SK-N-SH (cell line): ENCODE data around the gene KASH5. TPM values are rescaled to one million over a fixed set of nuclear protein-coding genes. Genes with fewer than 3 reads are reported as not detected.

ENCODE experiments used
- CTCF ChIA-PET: fragments of 300-600, 350-600 bp; formaldehyde crosslinking; extraction: SDS; loops from one replicate; lab custom pipeline; 2021; lab: Yijun Ruan, JAX
- POLR2A ChIA-PET: fragments of 350-600 bp; sonication (Branson Sonifier 250); formaldehyde crosslinking; extraction: SDS; loops from one replicate; lab custom pipeline; 2020; ENCODE audit warnings: antibody characterized with exemption, inconsistent platforms; lab: Yijun Ruan, JAX
- DNase-seq: peaks from one replicate; pipeline ENCODE4 v3.0.0; 2012
- H2AFZ ChIP-seq: fragments of 200-600 bp; sonication (generic); 2 replicates; pipeline ENCODE4 v1.8.1; 2016; ENCODE audit warnings: antibody characterized with exemption, mild to moderate bottlenecking, low read depth
- H3F3A ChIP-seq: fragments of 200-600 bp; sonication (generic); replicated peaks from 2 replicates; pipeline ENCODE3; 2016; ENCODE audit warnings: antibody characterized with exemption, mild to moderate bottlenecking; ENCODE audit not compliant: insufficient read depth
- H3K27ac ChIP-seq, 2 experiments: fragments of 200-500 bp in 1 of 2; fragments of 200-600 bp in 1 of 2; sonication (Bioruptor generic) in 1 of 2; sonication (generic), shearing (Covaris generic) in 1 of 2; 2 replicates each; pipeline versions ENCODE4 v1.5.1 to v1.6.1; 2014 to 2016; ENCODE audit warnings: low read depth in 2 of 2, inconsistent platforms in 1 of 2, low read length in 1 of 2, mild to moderate bottlenecking in 1 of 2, mixed read lengths in 1 of 2
- H3K27me3 ChIP-seq: fragments of 200-600 bp; sonication (generic), shearing (Covaris generic); 2 replicates; pipeline ENCODE4 v1.6.1; 2016; ENCODE audit warnings: mixed run types; ENCODE audit not compliant: insufficient read depth
- H3K36me3 ChIP-seq, 2 experiments: fragments of 200-500 bp in 1 of 2; fragments of 200-600 bp in 1 of 2; sonication (Bioruptor generic) in 1 of 2; sonication (generic) in 1 of 2; replicated peaks in 1 of 2; 2 replicates each; pipeline versions ENCODE3 to v1.5.1; 2014 to 2016; ENCODE audit warnings: low read length in 1 of 2, mild to moderate bottlenecking in 1 of 2; ENCODE audit not compliant: insufficient read depth in 2 of 2, control insufficient read depth in 1 of 2
- H3K4me1 ChIP-seq, 2 experiments: fragments of 200-500 bp in 1 of 2; fragments of 200-600 bp in 1 of 2; sonication (Bioruptor generic) in 1 of 2; sonication (generic), shearing (Covaris generic) in 1 of 2; 2 replicates each; pipeline versions ENCODE4 v1.5.1 to v1.6.1; 2014 to 2016; ENCODE audit warnings: low read depth in 1 of 2, low read length in 1 of 2, mixed run types in 1 of 2; ENCODE audit not compliant: insufficient read depth in 2 of 2, control insufficient read depth in 1 of 2
- H3K4me2 ChIP-seq: fragments of 200-600 bp; sonication (generic), shearing (Covaris generic); 2 replicates; pipeline ENCODE4 v1.6.1; 2017; ENCODE audit warnings: mixed run types
- H3K4me3 ChIP-seq, 2 experiments: fragments of 200-500 bp in 1 of 2; fragments of 200-600 bp in 1 of 2; sonication (Bioruptor generic) in 1 of 2; sonication (generic), shearing (Covaris generic) in 1 of 2; 2 replicates each; pipeline versions ENCODE4 v1.5.1 to v1.8.1; 2014 to 2016; ENCODE audit warnings: low read depth in 2 of 2, inconsistent platforms in 1 of 2, low read length in 1 of 2, mild to moderate bottlenecking in 1 of 2, mixed read lengths in 1 of 2, moderate library complexity in 1 of 2
- H3K79me2 ChIP-seq: fragments of 200-600 bp; sonication (generic); 2 replicates; pipeline ENCODE4 v1.8.1; 2017; ENCODE audit warnings: mild to moderate bottlenecking; ENCODE audit not compliant: insufficient read depth
- H3K9ac ChIP-seq: fragments of 200-600 bp; sonication (generic); 2 replicates; pipeline ENCODE4 v1.6.1; 2017; ENCODE audit warnings: mixed run types
- H3K9me2 ChIP-seq: fragments of 200-600 bp; sonication (generic); 2 replicates; pipeline ENCODE4 v1.6.1; 2017; ENCODE audit warnings: mixed run types
- H3K9me3 ChIP-seq: fragments of 200-600 bp; sonication (generic); 2 replicates; pipeline ENCODE4 v1.6.1; 2017; ENCODE audit warnings: mixed run types, mild to moderate bottlenecking, moderate library complexity
- H4K20me1 ChIP-seq: fragments of 200-600 bp; sonication (generic); 2 replicates; pipeline ENCODE4 v1.6.1; 2017; ENCODE audit warnings: mild to moderate bottlenecking, mixed run types; ENCODE audit not compliant: insufficient read depth
- CHD2 ChIP-seq: fragments of 150-350 bp; IDR thresholded peaks from 2 replicates; pipeline ENCODE4 v1.6.1; 2018; ENCODE audit warnings: low read length; ENCODE audit not compliant: partially characterized antibody
- EP300 ChIP-seq, 2 experiments: IDR thresholded peaks; 2 replicates each; pipeline versions ENCODE4 v1.4.0 to v1.6.1; 2012; ENCODE audit warnings: borderline replicate concordance in 1 of 2, low read depth in 1 of 2, low read length in 1 of 2
- EZH2phosphoT487 ChIP-seq: fragments of 200-600 bp; sonication (generic); IDR thresholded peaks from 2 replicates; pipeline ENCODE4 v1.6.1; 2017; ENCODE audit warnings: low read depth, mixed run types, mild to moderate bottlenecking, antibody characterized with exemption, moderate library complexity, borderline replicate concordance
- FOXM1 ChIP-seq: IDR thresholded peaks from 2 replicates; pipeline ENCODE4 v1.4.0; 2012; ENCODE audit warnings: low read depth, mild to moderate bottlenecking
- GABPA ChIP-seq: IDR thresholded peaks from 2 replicates; pipeline ENCODE4 v1.4.0; 2012; ENCODE audit warnings: low read depth, mild to moderate bottlenecking
- IRF3 ChIP-seq: fragments of 150-350 bp; IDR thresholded peaks from 2 replicates; pipeline ENCODE4 v1.6.1; 2016; ENCODE audit warnings: mild to moderate bottlenecking, low read depth, low read length
- JUND ChIP-seq: IDR thresholded peaks from 2 replicates; pipeline ENCODE4 v1.4.0; 2012
- MAX ChIP-seq: IDR thresholded peaks from 2 replicates; pipeline ENCODE4 v1.4.0; 2012; ENCODE audit warnings: low read depth
- MXI1 ChIP-seq: IDR thresholded peaks from 2 replicates; pipeline ENCODE4 v1.6.1; 2012; ENCODE audit warnings: mild to moderate bottlenecking, low read depth, low read length, improper control_type of control experiment
- NRF1 ChIP-seq: IDR thresholded peaks from 2 replicates; pipeline ENCODE4 v1.6.1; 2012; ENCODE audit warnings: low read depth, mild to moderate bottlenecking, low read length
- PBX3 ChIP-seq: IDR thresholded peaks from 2 replicates; pipeline ENCODE4; 2012
- REST ChIP-seq: IDR thresholded peaks from 2 replicates; pipeline ENCODE4 v1.6.1; 2012; ENCODE audit warnings: mild to moderate bottlenecking, low read depth, low read length, moderate library complexity
- RFX5 ChIP-seq: IDR thresholded peaks from 2 replicates; pipeline ENCODE4 v1.6.1; 2012; ENCODE audit warnings: mild to moderate bottlenecking, improper control_type of control experiment, low read length
- SMC3 ChIP-seq: IDR thresholded peaks from 2 replicates; pipeline ENCODE4 v1.6.1; 2012; ENCODE audit warnings: low read depth, low read length, improper control_type of control experiment
- TCF12 ChIP-seq: IDR thresholded peaks from 2 replicates; pipeline ENCODE4 v1.4.0; 2012
- USF2 ChIP-seq: fragments of 150-350 bp; IDR thresholded peaks from 2 replicates; pipeline ENCODE4 v1.6.1; 2017; ENCODE audit warnings: antibody characterized with exemption, low read length, low read depth, borderline replicate concordance
- YY1 ChIP-seq: IDR thresholded peaks from 2 replicates; pipeline ENCODE4 v1.4.0; 2012; ENCODE audit warnings: low read depth, mild to moderate bottlenecking
- ZBTB33 ChIP-seq: IDR thresholded peaks from 2 replicates; pipeline ENCODE4 v1.4.0; 2012; ENCODE audit warnings: low read depth, borderline replicate concordance
- WGBS: methylation state at CpG from one replicate; pipeline ENCODE4 v1.1.6; 2017; ENCODE audit warnings: low lambda C conversion rate; 5-methylcytosine and 5-hydroxymethylcytosine counted together
- polyA plus RNA-seq, 3 experiments: library from polyadenylated mRNA; depleted of rRNA; stranded (reverse); fragments of >200 nt; gene quantifications; 2 replicates each; pipeline ENCODE4 v1.2.3, GENCODE V29; 2012

The KASH5 gene
- polyA plus RNA-seq, 1 of the 3 experiments (the other 2 are of a cell fraction), result 0.20 TPM

DNA sequence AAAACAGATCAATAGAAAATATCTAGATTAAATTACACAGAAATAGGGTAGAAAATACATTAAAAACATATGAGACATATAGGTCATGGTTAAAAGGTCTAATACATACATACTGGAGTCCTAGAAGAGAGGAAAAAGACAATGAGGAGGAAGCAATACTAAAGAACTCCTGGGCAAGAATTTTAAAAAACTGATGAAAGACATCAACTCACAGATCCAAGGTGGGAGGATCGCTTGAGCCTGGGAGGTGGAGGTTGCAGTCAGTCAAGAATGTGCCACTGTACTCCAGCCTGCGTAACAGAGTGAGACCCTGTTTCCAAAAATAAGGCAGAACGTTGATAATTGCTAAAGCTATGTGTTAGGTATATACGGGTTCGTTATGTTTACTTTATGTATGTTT, 5.4 kb upstream of the KASH5 start:
- CTCF ChIA-PET, result interaction anchor here (2.1 to 2.5 kb wide), 2 partner anchors 9 to 61 kb away, joined by 7 read pairs; no protein-coding TSS in a partner anchor
- H3K9ac ChIP-seq, result no peak overlapping the region
- no peak overlapping the region for H2AFZ ChIP-seq
- peaks cover 4% of the 10 kb centered on the region for H3F3A ChIP-seq
- H4K20me1 ChIP-seq, result no peaks in the 10 kb centered on the region
- H3K9me2 ChIP-seq, result no peaks in the 10 kb centered on the region
- H3K27ac ChIP-seq, result no peak overlapping the region
- TF ChIP-seq NRF1 (no peak), PBX3 (no peak), TCF12 (no peak), EZH2phosphoT487 (no peak), MAX (no peak), JUND (no peak), USF2 (no peak), EP300 (IDR thresholded peaks at IDR 0.05; ENCODE audit: borderline replicate concordance in 1 of 2, low read depth in 1 of 2, low read length in 1 of 2) (no peak), CHD2 (no peak), RFX5 (no peak), FOXM1 (no peak), ZBTB33 (no peak), MXI1 (no peak), GABPA (no peak), REST (no peak), YY1 (no peak), SMC3 (no peak), IRF3 (no peak)
- peaks cover 10% of the 10 kb centered on the region for H3K27me3 ChIP-seq
- H3K4me3 ChIP-seq, result no peak overlapping the region
- POLR2A ChIA-PET, result no interaction called here
- H3K4me2 ChIP-seq, result no peak overlapping the region
- WGBS, result 44% methylated on average over 5 of the region's 5 CpGs
- H3K36me3 ChIP-seq, result no peaks in the 10 kb centered on the region
- no peaks in the 10 kb centered on the region for H3K4me1 ChIP-seq
- DNase-seq, result no peak
- no peaks in the 10 kb centered on the region for H3K79me2 ChIP-seq
- H3K9me3 ChIP-seq, result peaks cover 7% of the 10 kb centered on the region; the same call in 1 of the 2 replicates
